ENCODE data around the gene LMF1.

The LMF1 gene

DNA sequence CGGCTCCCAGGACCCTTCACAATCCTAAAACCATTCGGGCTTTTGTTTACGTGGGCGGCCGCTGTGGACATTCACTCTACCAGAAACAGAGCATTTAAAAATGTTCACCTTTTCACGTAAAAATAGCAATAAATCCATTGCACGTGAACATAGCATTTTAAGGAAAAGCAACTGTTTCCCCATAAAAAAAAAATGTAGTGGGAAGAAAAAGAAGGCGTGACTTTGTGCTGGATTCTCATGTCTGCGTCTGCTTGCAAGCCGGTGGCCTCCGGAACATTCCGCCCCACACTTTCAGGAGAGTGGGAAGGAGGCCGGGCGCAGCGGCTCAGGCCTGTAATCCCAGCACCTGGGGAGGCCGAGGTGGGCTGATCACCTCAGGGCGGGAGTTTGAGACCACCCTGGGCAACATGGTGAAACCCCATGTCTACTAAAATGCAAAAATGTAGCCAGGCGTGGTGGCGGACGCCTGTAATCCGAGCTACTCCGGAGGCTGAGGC is 156.8 kb downstream of the LMF1 start:
- no peak for DNase-seq (ENCODE audit: low read depth in 3 of 3)

DNA sequence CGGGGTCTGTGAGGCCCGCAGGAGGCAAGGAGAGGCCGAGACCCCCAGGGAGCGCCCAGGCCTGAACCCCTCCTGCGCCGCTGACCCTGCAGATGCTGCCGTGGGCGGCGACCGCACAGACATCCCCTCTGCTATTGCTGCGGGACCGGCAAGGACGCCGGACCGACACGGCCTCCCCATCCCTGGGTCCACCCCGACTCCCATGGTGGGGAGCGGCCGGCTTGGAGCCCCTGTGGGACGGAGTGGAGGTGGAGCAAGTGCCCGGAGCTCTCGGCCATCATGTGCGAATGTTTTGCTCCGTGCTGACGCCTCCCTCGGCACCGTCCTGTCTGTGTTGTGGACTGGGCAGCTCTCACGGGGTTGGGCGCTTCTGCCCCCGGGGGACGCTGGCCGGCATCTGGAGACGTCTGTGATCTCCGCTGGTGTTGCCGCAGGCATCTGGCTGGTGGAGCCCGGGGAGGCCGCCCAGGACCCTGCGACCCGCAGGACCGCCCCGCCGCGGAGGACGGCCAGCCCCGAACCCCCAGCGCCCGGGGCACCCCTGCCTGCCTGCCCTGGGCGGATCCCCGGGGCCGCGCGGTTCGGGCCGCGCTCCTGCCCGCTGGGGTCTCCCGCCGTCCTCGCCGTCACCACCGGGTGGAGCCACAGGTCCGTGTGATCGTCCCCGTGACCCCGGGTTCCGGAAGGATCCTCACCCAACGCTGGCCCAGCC is 157.4 kb downstream of the LMF1 start:
- DNase-seq (ENCODE audit: low read depth in 3 of 3): peak; percentile 15 to 48 (median 31)

DNA sequence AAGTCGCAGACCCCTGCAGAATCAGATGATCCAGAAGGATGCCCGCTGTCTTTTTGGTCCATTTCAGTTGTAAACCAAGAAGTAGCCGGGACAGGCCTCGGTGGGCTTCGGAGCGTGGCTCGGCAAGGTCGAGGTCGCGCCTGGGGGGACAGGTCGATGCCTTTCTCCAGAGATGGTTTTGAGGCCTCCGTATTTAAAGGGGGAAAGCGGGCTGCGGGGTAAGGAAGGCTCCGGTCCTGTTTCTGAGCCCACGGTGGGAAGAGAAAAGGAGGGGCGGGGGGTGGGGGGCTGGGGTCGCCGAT is 162.7 kb downstream of the LMF1 start:
- DNase-seq (ENCODE audit: low read depth in 3 of 3): no peak

DNA sequence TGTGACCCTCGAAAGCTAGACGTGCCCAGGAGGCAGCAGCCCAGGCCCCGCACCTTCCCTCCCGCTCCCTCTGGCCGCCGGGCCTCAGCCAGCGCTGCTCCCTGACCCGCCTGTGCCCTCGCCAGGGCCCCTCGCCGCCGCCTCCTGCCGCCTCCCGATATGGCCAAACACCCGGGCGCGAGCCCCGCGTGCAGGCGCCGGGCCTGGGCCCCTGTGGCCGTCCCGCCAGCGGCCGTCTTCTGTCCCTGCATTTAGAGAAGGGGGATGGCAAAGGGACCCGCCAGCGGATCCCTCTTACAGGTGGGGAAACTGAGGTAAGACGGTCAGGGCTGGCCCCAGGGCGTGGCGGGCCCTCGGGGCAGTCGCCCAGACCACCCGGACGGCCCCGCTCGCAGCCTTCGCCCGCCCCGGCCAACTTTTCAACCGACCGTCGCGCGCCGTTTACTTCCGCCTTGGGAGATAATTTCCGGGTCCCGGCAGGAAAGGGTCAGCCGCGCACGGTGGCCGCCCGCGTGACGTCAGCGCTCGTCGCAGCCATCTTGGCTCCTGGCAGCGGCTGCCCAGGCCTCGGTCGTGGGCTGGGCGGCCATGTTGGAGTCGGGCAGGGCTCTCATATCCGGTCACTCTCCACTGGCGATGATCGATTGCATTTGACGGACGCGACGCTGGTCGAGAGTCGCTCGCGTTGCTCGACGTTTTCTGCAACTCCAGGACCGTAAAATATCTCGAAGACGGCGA is 163.3 kb downstream of the LMF1 start:
- peak; percentile 64 to 70 (median 67) for DNase-seq (ENCODE audit: low read depth in 3 of 3)

DNA sequence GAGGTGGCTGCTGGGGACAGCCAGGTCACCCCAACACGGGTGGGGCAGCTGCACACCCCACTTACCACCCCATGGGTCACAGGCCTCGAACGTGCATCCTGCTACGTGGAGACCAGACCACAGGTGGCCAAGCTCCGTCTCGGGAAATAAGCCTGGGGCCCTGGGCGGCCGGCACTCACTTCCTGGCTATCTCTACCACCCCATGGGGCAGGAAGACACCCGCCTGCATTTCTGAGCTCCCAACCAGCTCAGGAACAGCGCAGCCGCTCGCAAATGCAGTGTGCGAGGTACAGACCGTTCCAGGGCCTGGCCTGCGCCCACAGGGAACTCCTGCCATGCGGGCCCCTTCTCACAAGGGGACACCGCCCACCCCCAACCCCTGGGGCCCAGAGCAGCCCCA is 165.3 kb downstream of the LMF1 start:
- no peak for DNase-seq (ENCODE audit: low read depth in 3 of 3)

DNA sequence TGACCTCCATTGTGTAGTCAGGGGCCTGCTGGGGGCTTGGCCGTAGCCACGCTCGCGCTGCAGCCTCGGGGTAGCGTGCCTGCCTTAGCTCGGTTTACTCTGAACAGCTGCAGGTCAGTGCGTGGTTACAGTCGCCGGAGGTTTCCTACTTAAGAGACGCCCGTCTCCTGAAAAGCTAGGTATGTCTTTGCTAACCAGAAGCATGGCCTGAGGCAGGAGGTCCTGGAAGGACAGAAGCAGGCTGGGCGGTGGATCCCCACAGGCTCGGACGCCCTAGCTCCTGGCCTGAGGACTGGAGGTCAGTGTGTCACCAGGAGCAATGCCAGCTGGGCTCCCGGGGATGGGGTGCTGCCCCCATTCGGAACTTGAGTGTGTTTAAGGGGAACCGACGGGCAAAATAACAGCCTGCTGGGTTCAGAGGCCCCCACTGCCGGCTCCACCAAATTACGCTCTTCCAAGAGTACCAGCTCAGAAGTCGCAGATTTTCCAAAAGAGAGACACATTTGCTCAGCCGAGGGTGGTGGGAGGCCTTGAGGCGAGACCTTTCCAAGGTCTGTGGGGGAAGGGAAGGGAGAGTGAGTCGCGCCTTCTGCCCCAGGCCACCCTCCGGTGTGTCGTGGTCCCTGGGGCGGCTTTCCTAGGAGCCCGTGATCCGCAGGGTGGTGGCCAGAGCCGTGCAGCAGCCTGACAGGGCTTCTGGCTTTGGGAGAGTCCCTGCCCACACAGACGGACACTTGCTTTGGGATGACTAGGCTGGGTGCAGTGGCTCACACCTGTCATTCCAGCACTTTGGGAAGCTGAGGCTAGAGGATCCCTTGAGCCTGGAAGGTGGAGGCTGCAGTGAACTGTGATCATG is 166.4 kb downstream of the LMF1 start:
- DNase-seq (ENCODE audit: low read depth in 3 of 3): no peak

DNA sequence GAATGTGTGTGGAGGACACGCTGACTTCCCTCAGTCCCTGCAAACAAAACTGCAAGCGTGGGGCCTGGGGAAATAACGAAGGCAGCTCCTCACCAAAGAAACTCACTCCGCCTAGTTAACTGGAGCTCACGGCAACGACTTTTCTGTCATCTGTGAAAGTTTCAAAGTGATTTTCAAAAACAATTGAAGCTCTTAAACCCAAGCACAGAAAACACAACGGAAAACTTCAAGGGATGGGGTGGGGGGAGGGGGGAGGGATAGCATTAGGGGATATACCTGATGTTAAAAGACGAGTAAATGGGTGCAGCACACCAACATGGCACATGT is 167.1 kb downstream of the LMF1 start:
- DNase-seq (ENCODE audit: low read depth in 3 of 3): no peak
